ENCODE measurements around the gene GSG1L2.
"Not testable (repeated sequence)": the region's sequence is repeated elsewhere in the genome, so short reads cannot be mapped to it uniquely, and the experiment has no call there.

Gene GSG1L2

DNA sequence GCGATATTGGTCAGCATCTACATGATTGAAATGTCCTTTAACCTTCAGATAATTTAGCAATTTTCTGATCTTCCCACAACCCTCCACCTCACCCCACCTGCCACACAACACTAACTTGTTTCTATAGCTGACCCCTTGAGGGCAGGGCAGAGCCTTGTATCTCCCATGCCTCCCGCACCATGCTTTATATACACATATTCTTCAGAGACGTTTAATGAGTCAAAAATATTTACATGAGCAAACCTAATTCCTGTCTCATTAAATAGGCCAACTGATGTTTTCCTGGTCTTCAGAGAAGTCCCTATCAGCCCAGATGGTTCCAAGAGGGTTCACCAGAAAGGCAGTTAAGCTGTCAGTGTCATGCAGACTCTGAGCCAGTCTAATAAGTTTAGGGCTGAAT lies 23.9 kb downstream of the GSG1L2 start:
- TF ChIP-seq, protein P1, sequence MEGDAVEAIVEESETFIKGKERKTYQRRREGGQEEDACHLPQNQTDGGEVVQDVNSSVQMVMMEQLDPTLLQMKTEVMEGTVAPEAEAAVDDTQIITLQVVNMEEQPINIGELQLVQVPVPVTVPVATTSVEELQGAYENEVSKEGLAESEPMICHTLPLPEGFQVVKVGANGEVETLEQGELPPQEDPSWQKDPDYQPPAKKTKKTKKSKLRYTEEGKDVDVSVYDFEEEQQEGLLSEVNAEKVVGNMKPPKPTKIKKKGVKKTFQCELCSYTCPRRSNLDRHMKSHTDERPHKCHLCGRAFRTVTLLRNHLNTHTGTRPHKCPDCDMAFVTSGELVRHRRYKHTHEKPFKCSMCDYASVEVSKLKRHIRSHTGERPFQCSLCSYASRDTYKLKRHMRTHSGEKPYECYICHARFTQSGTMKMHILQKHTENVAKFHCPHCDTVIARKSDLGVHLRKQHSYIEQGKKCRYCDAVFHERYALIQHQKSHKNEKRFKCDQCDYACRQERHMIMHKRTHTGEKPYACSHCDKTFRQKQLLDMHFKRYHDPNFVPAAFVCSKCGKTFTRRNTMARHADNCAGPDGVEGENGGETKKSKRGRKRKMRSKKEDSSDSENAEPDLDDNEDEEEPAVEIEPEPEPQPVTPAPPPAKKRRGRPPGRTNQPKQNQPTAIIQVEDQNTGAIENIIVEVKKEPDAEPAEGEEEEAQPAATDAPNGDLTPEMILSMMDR (IDR thresholded peaks at IDR 0.05; ENCODE audit: borderline replicate concordance, insufficient read depth, low read depth, low read length), result no peak
- no peak overlapping the region for H3K4me3 ChIP-seq (ENCODE audit: low read depth, low read length)

DNA sequence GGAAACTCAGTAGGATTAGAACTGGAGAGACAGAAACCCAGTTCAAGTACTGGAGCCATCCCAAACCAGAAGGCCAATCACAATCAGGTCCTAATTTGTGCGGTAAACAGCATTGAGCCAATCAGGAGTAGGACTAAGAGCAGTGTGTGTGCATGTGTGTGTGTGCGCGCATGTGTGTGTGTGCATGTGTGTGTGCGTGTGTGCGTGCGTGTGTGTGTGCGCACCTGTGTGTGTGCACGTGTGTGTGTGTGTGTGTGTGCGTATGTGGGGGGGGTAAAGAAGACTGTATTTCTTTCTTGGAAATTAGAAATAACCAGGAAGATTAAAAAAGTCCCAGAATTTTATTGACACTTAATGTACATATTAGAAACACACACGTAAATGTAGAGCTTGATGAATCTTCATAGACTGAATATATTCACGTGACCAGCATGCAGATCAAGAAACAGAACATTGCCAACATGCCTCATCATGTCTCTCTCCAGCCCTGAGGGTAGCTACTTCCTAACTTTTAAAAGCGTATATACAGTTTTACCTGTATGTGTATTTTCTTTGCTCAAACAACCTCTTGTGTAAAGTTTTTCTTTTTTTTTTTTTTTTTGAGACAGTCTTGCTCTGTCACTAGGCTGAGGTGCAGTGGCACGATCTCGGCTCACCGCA lies 29.6 kb downstream of the GSG1L2 start:
- TF ChIP-seq, protein P1 (IDR thresholded peaks at IDR 0.05; ENCODE audit: borderline replicate concordance, insufficient read depth, low read depth, low read length), result no peak
- H3K4me3 ChIP-seq (ENCODE audit: low read depth, low read length), result no peak overlapping the region

DNA sequence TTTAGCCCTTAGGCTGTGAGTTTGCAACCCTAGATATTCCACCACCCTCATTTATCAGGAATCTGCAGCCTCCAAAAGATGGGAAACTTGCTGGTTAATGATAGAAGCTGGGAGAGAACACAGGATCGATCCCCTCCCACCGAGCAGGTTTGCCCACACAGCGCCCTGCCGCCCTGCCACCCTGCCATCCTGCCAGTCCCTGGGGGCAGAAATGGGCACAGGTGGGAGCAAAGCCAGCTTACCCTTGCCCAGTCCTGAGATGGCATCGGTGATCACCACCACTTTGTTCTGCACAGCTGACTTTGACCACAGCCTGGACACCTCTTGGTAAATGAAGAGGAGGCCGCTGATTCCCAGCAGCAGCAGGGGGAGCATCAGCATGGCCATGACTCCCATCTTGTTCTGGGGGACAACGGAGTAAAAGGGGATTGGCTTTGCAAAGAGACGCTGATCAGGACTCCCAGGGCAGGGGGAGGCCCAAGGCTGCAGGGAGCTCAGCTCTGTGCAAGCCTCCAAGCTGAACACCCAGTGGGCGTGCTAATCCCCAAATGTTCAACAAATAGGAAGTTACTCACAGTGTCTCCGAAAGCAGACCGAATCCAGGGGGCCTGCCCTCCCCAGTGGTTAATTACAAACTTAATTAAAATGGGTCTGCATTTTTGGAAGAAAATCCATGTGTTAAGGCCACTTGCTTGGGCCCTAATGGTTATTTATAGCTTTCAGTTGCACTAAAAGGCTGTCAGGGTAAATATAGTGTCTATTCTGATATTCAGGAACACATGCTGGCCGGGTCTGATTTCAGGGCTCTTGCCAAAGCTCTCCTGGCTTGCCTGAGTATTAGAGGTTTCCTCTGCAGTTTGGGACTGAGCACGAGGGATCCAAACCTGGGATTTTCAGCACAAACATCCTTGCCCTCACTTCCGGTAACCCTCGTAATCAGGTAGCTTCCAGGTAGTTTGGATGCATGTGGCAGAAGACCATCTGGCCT lies 30.7 kb downstream of the GSG1L2 start, which contains the start of gene DHRS7C:
Gene DHRS7C (minus strand): TSS at position 704 of the 988 bp plus-strand sequence. CDS start 308 bp downstream, at position 396.
- TF ChIP-seq, protein P1 (IDR thresholded peaks at IDR 0.05; ENCODE audit: borderline replicate concordance, insufficient read depth, low read depth, low read length), result no peak

DNA sequence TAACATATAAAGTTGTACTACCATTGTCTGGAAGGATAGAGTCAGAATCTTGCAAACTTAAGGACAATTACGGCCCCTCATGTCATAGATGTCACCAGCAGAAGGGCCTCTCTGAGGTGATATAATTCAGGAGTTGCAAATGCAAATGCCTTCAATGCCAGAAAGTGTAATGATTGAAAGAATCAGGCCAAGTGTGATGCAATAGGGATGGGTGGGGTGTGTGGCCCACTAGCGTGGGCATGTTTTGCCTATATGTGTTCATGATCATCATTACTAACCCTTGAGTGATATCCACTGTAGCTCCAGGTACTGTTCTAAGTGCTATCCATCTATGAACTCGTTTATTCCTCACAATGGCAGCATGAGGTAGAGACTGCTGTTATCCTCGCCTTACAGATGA lies 31.6 kb downstream of the GSG1L2 start:
- TF ChIP-seq, protein P1 (IDR thresholded peaks at IDR 0.05; ENCODE audit: borderline replicate concordance, insufficient read depth, low read depth, low read length), result no peak
- H3K4me3 ChIP-seq (ENCODE audit: low read depth, low read length), result no peak overlapping the region

More for the DNA sequence above, 30.7 kb downstream of the GSG1L2 start, which contains the start of gene DHRS7C:
- no peak within 1 kb of the TSS for H3K4me3 ChIP-seq (ENCODE audit: low read depth, low read length)

DNA sequence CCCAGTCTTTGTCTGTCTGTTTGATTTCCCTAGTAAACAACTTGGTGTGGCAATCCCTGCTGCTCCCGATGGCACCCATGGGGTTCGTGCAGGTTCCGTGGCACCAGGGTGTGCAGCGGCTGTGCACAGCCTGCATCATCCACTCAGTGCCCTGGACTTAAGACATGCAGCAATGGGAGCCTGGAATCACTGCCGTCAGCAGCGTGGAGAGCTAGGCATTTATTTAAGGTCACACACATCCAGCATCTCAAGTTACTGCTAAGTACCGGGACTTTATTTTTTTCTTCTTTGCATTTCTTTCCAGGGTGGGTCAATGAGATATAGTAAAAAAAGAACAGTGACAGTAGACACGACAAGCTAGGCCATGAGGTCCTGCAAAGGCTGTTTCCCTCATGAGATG lies 33.3 kb downstream of the GSG1L2 start:
- TF ChIP-seq, protein P1 (IDR thresholded peaks at IDR 0.05; ENCODE audit: borderline replicate concordance, insufficient read depth, low read depth, low read length), result no peak
- no peak overlapping the region for H3K4me3 ChIP-seq (ENCODE audit: low read depth, low read length)

DNA sequence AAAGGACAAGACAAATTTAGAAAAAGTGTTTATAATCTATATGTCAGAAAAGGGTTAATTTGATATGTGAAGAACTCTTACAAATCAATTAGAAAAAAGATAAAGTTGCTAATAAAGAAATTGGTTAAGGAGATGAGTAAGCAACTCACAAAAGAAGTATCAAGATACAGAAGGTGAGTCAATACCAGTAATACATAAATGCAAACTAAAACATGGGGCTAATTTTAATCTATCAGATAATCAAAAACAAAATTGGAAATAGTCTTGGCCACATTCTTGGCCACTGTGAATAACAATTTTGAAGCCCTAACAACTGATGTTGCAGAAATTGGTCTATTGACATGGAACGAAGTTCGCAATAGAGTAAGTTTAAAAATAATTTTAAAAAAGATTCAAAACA lies 37.3 kb downstream of the GSG1L2 start:
- H3K4me3 ChIP-seq (ENCODE audit: low read depth, low read length), result no peak overlapping the region
- TF ChIP-seq, protein P1 (IDR thresholded peaks at IDR 0.05; ENCODE audit: borderline replicate concordance, insufficient read depth, low read depth, low read length), result no peak

DNA sequence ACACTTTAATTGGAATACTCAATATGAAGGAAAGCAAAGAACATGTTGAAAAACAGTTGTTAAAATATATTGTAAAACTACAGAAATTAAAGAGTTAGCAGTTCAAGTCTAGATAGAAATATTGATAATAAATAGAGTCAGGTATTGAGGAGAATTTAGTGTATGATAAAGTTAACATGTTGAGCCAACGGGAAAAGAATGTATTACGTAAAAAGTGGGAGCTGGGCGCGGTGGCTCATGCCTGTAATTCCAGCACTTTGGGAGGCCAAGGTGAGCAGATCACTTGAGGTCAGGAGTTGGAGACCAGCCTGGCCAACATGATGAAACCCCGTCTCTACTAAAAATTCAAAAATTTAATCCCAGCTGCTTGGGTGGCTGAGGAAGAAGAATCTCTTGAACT lies 38.4 kb downstream of the GSG1L2 start:
- not testable (repeated sequence) for H3K4me3 ChIP-seq (ENCODE audit: low read depth, low read length)
